SK-N-SH (cell line): ENCODE results near the gene CDK14. TPM values are rescaled to one million over a fixed set of nuclear protein-coding genes. Genes with fewer than 3 reads are reported as not detected.

Source experiments
- CTCF ChIA-PET: fragments of 300-600, 350-600 bp; formaldehyde crosslinking; extraction: SDS; loops from one replicate; lab custom pipeline; 2021; lab: Yijun Ruan, JAX
- POLR2A ChIA-PET: fragments of 350-600 bp; sonication (Branson Sonifier 250); formaldehyde crosslinking; extraction: SDS; loops from one replicate; lab custom pipeline; 2020; ENCODE audit warnings: antibody characterized with exemption, inconsistent platforms; lab: Yijun Ruan, JAX
- DNase-seq: peaks from one replicate; pipeline ENCODE4 v3.0.0; 2012
- H2AFZ ChIP-seq: fragments of 200-600 bp; sonication (generic); 2 replicates; pipeline ENCODE4 v1.8.1; 2016; ENCODE audit warnings: antibody characterized with exemption, mild to moderate bottlenecking, low read depth
- H3F3A ChIP-seq: fragments of 200-600 bp; sonication (generic); replicated peaks from 2 replicates; pipeline ENCODE3; 2016; ENCODE audit warnings: antibody characterized with exemption, mild to moderate bottlenecking; ENCODE audit not compliant: insufficient read depth
- H3K27ac ChIP-seq, 2 experiments: fragments of 200-500 bp in 1 of 2; fragments of 200-600 bp in 1 of 2; sonication (Bioruptor generic) in 1 of 2; sonication (generic), shearing (Covaris generic) in 1 of 2; 2 replicates each; pipeline versions ENCODE4 v1.5.1 to v1.6.1; 2014 to 2016; ENCODE audit warnings: low read depth in 2 of 2, inconsistent platforms in 1 of 2, low read length in 1 of 2, mild to moderate bottlenecking in 1 of 2, mixed read lengths in 1 of 2
- H3K27me3 ChIP-seq: fragments of 200-600 bp; sonication (generic), shearing (Covaris generic); 2 replicates; pipeline ENCODE4 v1.6.1; 2016; ENCODE audit warnings: mixed run types; ENCODE audit not compliant: insufficient read depth
- H3K36me3 ChIP-seq, 2 experiments: fragments of 200-500 bp in 1 of 2; fragments of 200-600 bp in 1 of 2; sonication (Bioruptor generic) in 1 of 2; sonication (generic) in 1 of 2; replicated peaks in 1 of 2; 2 replicates each; pipeline versions ENCODE3 to v1.5.1; 2014 to 2016; ENCODE audit warnings: low read length in 1 of 2, mild to moderate bottlenecking in 1 of 2; ENCODE audit not compliant: insufficient read depth in 2 of 2, control insufficient read depth in 1 of 2
- H3K4me1 ChIP-seq, 2 experiments: fragments of 200-500 bp in 1 of 2; fragments of 200-600 bp in 1 of 2; sonication (Bioruptor generic) in 1 of 2; sonication (generic), shearing (Covaris generic) in 1 of 2; 2 replicates each; pipeline versions ENCODE4 v1.5.1 to v1.6.1; 2014 to 2016; ENCODE audit warnings: low read depth in 1 of 2, low read length in 1 of 2, mixed run types in 1 of 2; ENCODE audit not compliant: insufficient read depth in 2 of 2, control insufficient read depth in 1 of 2
- H3K4me2 ChIP-seq: fragments of 200-600 bp; sonication (generic), shearing (Covaris generic); 2 replicates; pipeline ENCODE4 v1.6.1; 2017; ENCODE audit warnings: mixed run types
- H3K4me3 ChIP-seq, 2 experiments: fragments of 200-500 bp in 1 of 2; fragments of 200-600 bp in 1 of 2; sonication (Bioruptor generic) in 1 of 2; sonication (generic), shearing (Covaris generic) in 1 of 2; 2 replicates each; pipeline versions ENCODE4 v1.5.1 to v1.8.1; 2014 to 2016; ENCODE audit warnings: low read depth in 2 of 2, inconsistent platforms in 1 of 2, low read length in 1 of 2, mild to moderate bottlenecking in 1 of 2, mixed read lengths in 1 of 2, moderate library complexity in 1 of 2
- H3K79me2 ChIP-seq: fragments of 200-600 bp; sonication (generic); 2 replicates; pipeline ENCODE4 v1.8.1; 2017; ENCODE audit warnings: mild to moderate bottlenecking; ENCODE audit not compliant: insufficient read depth
- H3K9ac ChIP-seq: fragments of 200-600 bp; sonication (generic); 2 replicates; pipeline ENCODE4 v1.6.1; 2017; ENCODE audit warnings: mixed run types
- H3K9me2 ChIP-seq: fragments of 200-600 bp; sonication (generic); 2 replicates; pipeline ENCODE4 v1.6.1; 2017; ENCODE audit warnings: mixed run types
- H3K9me3 ChIP-seq: fragments of 200-600 bp; sonication (generic); 2 replicates; pipeline ENCODE4 v1.6.1; 2017; ENCODE audit warnings: mixed run types, mild to moderate bottlenecking, moderate library complexity
- H4K20me1 ChIP-seq: fragments of 200-600 bp; sonication (generic); 2 replicates; pipeline ENCODE4 v1.6.1; 2017; ENCODE audit warnings: mild to moderate bottlenecking, mixed run types; ENCODE audit not compliant: insufficient read depth
- CHD2 ChIP-seq: fragments of 150-350 bp; IDR thresholded peaks from 2 replicates; pipeline ENCODE4 v1.6.1; 2018; ENCODE audit warnings: low read length; ENCODE audit not compliant: partially characterized antibody
- ELF1 ChIP-seq: IDR thresholded peaks from 2 replicates; pipeline ENCODE4 v1.4.0; 2012
- GATA2 ChIP-seq: sonication (generic); formaldehyde crosslinking; IDR thresholded peaks from 2 replicates; pipeline ENCODE4 v1.5.0; 2020; ENCODE audit warnings: mild to moderate bottlenecking, missing genetic modification reagents
- JUND ChIP-seq: IDR thresholded peaks from 2 replicates; pipeline ENCODE4 v1.4.0; 2012
- NFIC ChIP-seq: IDR thresholded peaks from 2 replicates; pipeline ENCODE4 v1.4.0; 2012; ENCODE audit warnings: borderline replicate concordance
- NRF1 ChIP-seq: IDR thresholded peaks from 2 replicates; pipeline ENCODE4 v1.6.1; 2012; ENCODE audit warnings: low read depth, mild to moderate bottlenecking, low read length
- POLR2AphosphoS5 ChIP-seq: IDR thresholded peaks from 2 replicates; pipeline ENCODE4 v1.6.1; 2012; ENCODE audit warnings: low read depth, low read length
- RAD21 ChIP-seq: IDR thresholded peaks from 2 replicates; pipeline ENCODE4 v1.6.1; 2012; ENCODE audit warnings: mild to moderate bottlenecking, low read length
- RCOR1 ChIP-seq: fragments of 150-350 bp; IDR thresholded peaks from 2 replicates; pipeline ENCODE4 v1.6.1; 2017; ENCODE audit warnings: antibody characterized with exemption, low read length
- REST ChIP-seq: IDR thresholded peaks from 2 replicates; pipeline ENCODE4 v1.6.1; 2012; ENCODE audit warnings: mild to moderate bottlenecking, low read depth, low read length, moderate library complexity
- RXRA ChIP-seq: IDR thresholded peaks from 2 replicates; pipeline ENCODE4 v1.4.0; 2012; ENCODE audit warnings: low read depth, mild to moderate bottlenecking, borderline replicate concordance
- SMC3 ChIP-seq: IDR thresholded peaks from 2 replicates; pipeline ENCODE4 v1.6.1; 2012; ENCODE audit warnings: low read depth, low read length, improper control_type of control experiment
- TAF1 ChIP-seq: IDR thresholded peaks from 2 replicates; pipeline ENCODE4 v1.6.1; 2012; ENCODE audit warnings: low read depth, mild to moderate bottlenecking, low read length, moderate library complexity, borderline replicate concordance
- TEAD4 ChIP-seq: IDR thresholded peaks from 2 replicates; pipeline ENCODE4 v1.4.0; 2012; ENCODE audit warnings: mild to moderate bottlenecking, borderline replicate concordance; ENCODE audit not compliant: insufficient read depth
- YY1 ChIP-seq: IDR thresholded peaks from 2 replicates; pipeline ENCODE4 v1.4.0; 2012; ENCODE audit warnings: low read depth, mild to moderate bottlenecking
- ZBTB33 ChIP-seq: IDR thresholded peaks from 2 replicates; pipeline ENCODE4 v1.4.0; 2012; ENCODE audit warnings: low read depth, borderline replicate concordance
- WGBS: methylation state at CpG from one replicate; pipeline ENCODE4 v1.1.6; 2017; ENCODE audit warnings: low lambda C conversion rate; 5-methylcytosine and 5-hydroxymethylcytosine counted together
- polyA plus RNA-seq, 3 experiments: library from polyadenylated mRNA; depleted of rRNA; stranded (reverse); fragments of >200 nt; gene quantifications; 2 replicates each; pipeline ENCODE4 v1.2.3, GENCODE V29; 2012
- TF ChIP-seq, protein P1 (sequence below): fragments of 200-600 bp; sonication (generic); IDR thresholded peaks from 2 replicates; pipeline ENCODE4 v1.6.1; 2017; ENCODE audit warnings: antibody characterized with exemption, mild to moderate bottlenecking, moderate library complexity
- TF ChIP-seq, protein P2 (sequence below): IDR thresholded peaks from 2 replicates; pipeline ENCODE4; 2012

CDK14 gene
- polyA plus RNA-seq, 1 of the 3 experiments (the other 2 are of a cell fraction), result 13.9 TPM

GRCh38 chr7:90853205-90853604 lies 257.1 kb downstream of the CDK14 start:
- H3K4me2 ChIP-seq, result no peak overlapping the region
- ChIA-PET CTCF (interaction anchor here (1.1 to 2.6 kb wide), 3 partner anchors 50 to 210 kb away, joined by 3 to 6 read pairs (median 4); no protein-coding TSS in a partner anchor), POLR2A (no interaction called here)
- H4K20me1 ChIP-seq, result no peaks in the 10 kb centered on the region
- no peak overlapping the region for H3K4me3 ChIP-seq
- no peak overlapping the region for H3K27ac ChIP-seq
- no peak for TF ChIP-seq RXRA
- TF ChIP-seq, protein P1, sequence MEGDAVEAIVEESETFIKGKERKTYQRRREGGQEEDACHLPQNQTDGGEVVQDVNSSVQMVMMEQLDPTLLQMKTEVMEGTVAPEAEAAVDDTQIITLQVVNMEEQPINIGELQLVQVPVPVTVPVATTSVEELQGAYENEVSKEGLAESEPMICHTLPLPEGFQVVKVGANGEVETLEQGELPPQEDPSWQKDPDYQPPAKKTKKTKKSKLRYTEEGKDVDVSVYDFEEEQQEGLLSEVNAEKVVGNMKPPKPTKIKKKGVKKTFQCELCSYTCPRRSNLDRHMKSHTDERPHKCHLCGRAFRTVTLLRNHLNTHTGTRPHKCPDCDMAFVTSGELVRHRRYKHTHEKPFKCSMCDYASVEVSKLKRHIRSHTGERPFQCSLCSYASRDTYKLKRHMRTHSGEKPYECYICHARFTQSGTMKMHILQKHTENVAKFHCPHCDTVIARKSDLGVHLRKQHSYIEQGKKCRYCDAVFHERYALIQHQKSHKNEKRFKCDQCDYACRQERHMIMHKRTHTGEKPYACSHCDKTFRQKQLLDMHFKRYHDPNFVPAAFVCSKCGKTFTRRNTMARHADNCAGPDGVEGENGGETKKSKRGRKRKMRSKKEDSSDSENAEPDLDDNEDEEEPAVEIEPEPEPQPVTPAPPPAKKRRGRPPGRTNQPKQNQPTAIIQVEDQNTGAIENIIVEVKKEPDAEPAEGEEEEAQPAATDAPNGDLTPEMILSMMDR, result no peak
- TF ChIP-seq NRF1, result no peak
- TF ChIP-seq REST, result no peak
- no peak for TF ChIP-seq NFIC
- no peak for TF ChIP-seq RCOR1
- no peak for TF ChIP-seq RAD21
- TF ChIP-seq TEAD4, result no peak
- TF ChIP-seq YY1, result no peak
- no peak for TF ChIP-seq CHD2
- no peak for TF ChIP-seq TAF1
- no peak for TF ChIP-seq GATA2
- TF ChIP-seq, protein P2, sequence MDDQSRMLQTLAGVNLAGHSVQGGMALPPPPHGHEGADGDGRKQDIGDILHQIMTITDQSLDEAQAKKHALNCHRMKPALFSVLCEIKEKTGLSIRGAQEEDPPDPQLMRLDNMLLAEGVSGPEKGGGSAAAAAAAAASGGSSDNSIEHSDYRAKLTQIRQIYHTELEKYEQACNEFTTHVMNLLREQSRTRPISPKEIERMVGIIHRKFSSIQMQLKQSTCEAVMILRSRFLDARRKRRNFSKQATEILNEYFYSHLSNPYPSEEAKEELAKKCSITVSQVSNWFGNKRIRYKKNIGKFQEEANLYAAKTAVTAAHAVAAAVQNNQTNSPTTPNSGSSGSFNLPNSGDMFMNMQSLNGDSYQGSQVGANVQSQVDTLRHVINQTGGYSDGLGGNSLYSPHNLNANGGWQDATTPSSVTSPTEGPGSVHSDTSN, result no peak
- no peak for TF ChIP-seq ELF1
- no peak for TF ChIP-seq POLR2AphosphoS5
- TF ChIP-seq ZBTB33, result no peak
- no peak for TF ChIP-seq JUND
- no peak for TF ChIP-seq SMC3
- H3K9me2 ChIP-seq, result no peaks in the 10 kb centered on the region
- H3K79me2 ChIP-seq, result peaks cover 1% of the 10 kb centered on the region; the same call in 1 of the 2 replicates
- H3K4me1 ChIP-seq, result peaks cover 2 to 4% of the 10 kb centered on the region in 2 experiments; a peak in 3 of 4 replicates
- DNase-seq, result no peak
- 95% methylated on average over 2 of the region's 2 CpGs for WGBS
- no peaks in the 10 kb centered on the region for H3K9me3 ChIP-seq
- no peak overlapping the region for H3K9ac ChIP-seq
- no peaks in the 10 kb centered on the region for H3K36me3 ChIP-seq
- H3F3A ChIP-seq, result no peaks in the 10 kb centered on the region
- no peak overlapping the region for H2AFZ ChIP-seq
- H3K27me3 ChIP-seq, result no peaks in the 10 kb centered on the region
